ENCODE results near the gene GLB1L2.

Gene GLB1L2

GRCh38 chr11:134413043-134413825 is 81.4 kb downstream of the GLB1L2 start:
- Histone ChIP-seq H2AK5ac (ENCODE audit: low read length, severe bottlenecking) (no peak overlapping the region), H2BK5ac (ENCODE audit: low read depth, low read length, poor library complexity, severe bottlenecking) (no peak overlapping the region), H3K18ac (ENCODE audit: low read depth in 1 of 2, low read length in 2 of 2) (no peak overlapping the region), H3K4me1 (ENCODE audit: control insufficient read depth, insufficient read depth, low read depth, low read length) (peaks cover 12% of the 10 kb centered on the region), H3K9ac (ENCODE audit: low read length) (no peak overlapping the region), H3K79me1 (replicated peaks; ENCODE audit: low read length, poor library complexity, severe bottlenecking) (no peaks in the 10 kb centered on the region), H2BK120ac (ENCODE audit: low read depth, low read length) (no peak overlapping the region), H2AFZ (ENCODE audit: low read depth, low read length) (no peak overlapping the region), H3K27me3 (ENCODE audit: control insufficient read depth in 1 of 2, insufficient read depth in 1 of 2, low read length in 2 of 2) (peaks cover 55 to 72% of the 10 kb centered on the region in 2 experiments), H2BK12ac (ENCODE audit: low read length in 2 of 2) (no peak overlapping the region), H3K23ac (ENCODE audit: low read length in 2 of 2) (no peak overlapping the region), H4K91ac (ENCODE audit: low read length) (no peak overlapping the region), H2BK15ac (ENCODE audit: low read depth, poor library complexity, severe bottlenecking) (no peak overlapping the region), H3K4me3 (ENCODE audit: insufficient read depth in 1 of 2, low read depth in 1 of 2, low read length in 2 of 2) (no peak overlapping the region), H4K8ac (ENCODE audit: low read length) (no peak overlapping the region), H3K4ac (ENCODE audit: low read depth in 1 of 2, low read length in 2 of 2) (no peak overlapping the region), H3K27ac (ENCODE audit: low read length, poor library complexity, severe bottlenecking) (no peak overlapping the region), H3K4me2 (ENCODE audit: low read length, poor library complexity, severe bottlenecking) (no peak overlapping the region), H3K9me3 (ENCODE audit: control insufficient read depth, low read length) (no peaks in the 10 kb centered on the region), H3K14ac (ENCODE audit: low read length in 2 of 2) (no peak overlapping the region), H3K36me3 (ENCODE audit: control insufficient read depth in 1 of 2, insufficient read depth in 2 of 2, low read depth in 1 of 2, low read length in 2 of 2) (no peaks in the 10 kb centered on the region)
- 8% methylated on average over 21 of the region's 22 CpGs for WGBS
- DNase-seq, result no peak

GRCh38 chr11:134413826-134414731 is 82.3 kb downstream of the GLB1L2 start:
- H4K8ac ChIP-seq (ENCODE audit: low read length), result no peak overlapping the region
- H2AFZ ChIP-seq (ENCODE audit: low read depth, low read length), result no peak overlapping the region
- H3K79me1 ChIP-seq (replicated peaks; ENCODE audit: low read length, poor library complexity, severe bottlenecking), result no peaks in the 10 kb centered on the region
- H3K36me3 ChIP-seq (ENCODE audit: control insufficient read depth in 1 of 2, insufficient read depth in 2 of 2, low read depth in 1 of 2, low read length in 2 of 2), result no peaks in the 10 kb centered on the region
- DNase-seq, result no peak
- no peak overlapping the region for H3K14ac ChIP-seq (ENCODE audit: low read length in 2 of 2)
- no peak overlapping the region for H3K4ac ChIP-seq (ENCODE audit: low read depth in 1 of 2, low read length in 2 of 2)
- no peak overlapping the region for H2BK15ac ChIP-seq (ENCODE audit: low read depth, poor library complexity, severe bottlenecking)
- H3K27ac ChIP-seq (ENCODE audit: low read length, poor library complexity, severe bottlenecking), result no peak overlapping the region
- H3K23ac ChIP-seq (ENCODE audit: low read length in 2 of 2), result no peak overlapping the region
- WGBS, result 38% methylated on average over 17 of the region's 18 CpGs
- H3K9ac ChIP-seq (ENCODE audit: low read length), result no peak overlapping the region
- no peak overlapping the region for H2AK5ac ChIP-seq (ENCODE audit: low read length, severe bottlenecking)
- no peak overlapping the region for H3K18ac ChIP-seq (ENCODE audit: low read depth in 1 of 2, low read length in 2 of 2)
- no peak overlapping the region for H3K4me2 ChIP-seq (ENCODE audit: low read length, poor library complexity, severe bottlenecking)
- H3K4me3 ChIP-seq (ENCODE audit: insufficient read depth in 1 of 2, low read depth in 1 of 2, low read length in 2 of 2), result no peak overlapping the region
- no peak overlapping the region for H2BK12ac ChIP-seq (ENCODE audit: low read length in 2 of 2)
- no peak overlapping the region for H2BK120ac ChIP-seq (ENCODE audit: low read depth, low read length)
- no peak overlapping the region for H2BK5ac ChIP-seq (ENCODE audit: low read depth, low read length, poor library complexity, severe bottlenecking)
- H3K27me3 ChIP-seq (ENCODE audit: control insufficient read depth in 1 of 2, insufficient read depth in 1 of 2, low read length in 2 of 2), result peaks cover 54 to 68% of the 10 kb centered on the region in 2 experiments
- H3K9me3 ChIP-seq (ENCODE audit: control insufficient read depth, low read length), result no peaks in the 10 kb centered on the region
- no peak overlapping the region for H4K91ac ChIP-seq (ENCODE audit: low read length)
- peaks cover 12% of the 10 kb centered on the region for H3K4me1 ChIP-seq (ENCODE audit: control insufficient read depth, insufficient read depth, low read depth, low read length)

- H2BK5ac ChIP-seq (ENCODE audit: low read depth, low read length, poor library complexity, severe bottlenecking), result no peak overlapping the region
- H3K9ac ChIP-seq (ENCODE audit: low read length), result no peak overlapping the region
- H3K79me1 ChIP-seq (replicated peaks; ENCODE audit: low read length, poor library complexity, severe bottlenecking), result no peaks in the 10 kb centered on the region
- H3K4me1 ChIP-seq (ENCODE audit: control insufficient read depth, insufficient read depth, low read depth, low read length), result peaks cover 12% of the 10 kb centered on the region
- no peak overlapping the region for H3K4ac ChIP-seq (ENCODE audit: low read depth in 1 of 2, low read length in 2 of 2)
- WGBS, result 59% methylated on average over 15 of the region's 17 CpGs
- H3K27ac ChIP-seq (ENCODE audit: low read length, poor library complexity, severe bottlenecking), result no peak overlapping the region
- no peaks in the 10 kb centered on the region for H3K9me3 ChIP-seq (ENCODE audit: control insufficient read depth, low read length)
- H2BK12ac ChIP-seq (ENCODE audit: low read length in 2 of 2), result no peak overlapping the region
- H2AFZ ChIP-seq (ENCODE audit: low read depth, low read length), result no peak overlapping the region
- H4K91ac ChIP-seq (ENCODE audit: low read length), result no peak overlapping the region
- H2BK120ac ChIP-seq (ENCODE audit: low read depth, low read length), result no peak overlapping the region
- H3K14ac ChIP-seq (ENCODE audit: low read length in 2 of 2), result no peak overlapping the region
- no peak for DNase-seq
- no peaks in the 10 kb centered on the region for H3K36me3 ChIP-seq (ENCODE audit: control insufficient read depth in 1 of 2, insufficient read depth in 2 of 2, low read depth in 1 of 2, low read length in 2 of 2)
- peaks cover 44 to 58% of the 10 kb centered on the region in 2 experiments for H3K27me3 ChIP-seq (ENCODE audit: control insufficient read depth in 1 of 2, insufficient read depth in 1 of 2, low read length in 2 of 2)
- no peak overlapping the region for H4K8ac ChIP-seq (ENCODE audit: low read length)
- H2BK15ac ChIP-seq (ENCODE audit: low read depth, poor library complexity, severe bottlenecking), result no peak overlapping the region
- H3K23ac ChIP-seq (ENCODE audit: low read length in 2 of 2), result no peak overlapping the region
- no peak overlapping the region for H3K4me2 ChIP-seq (ENCODE audit: low read length, poor library complexity, severe bottlenecking)
- H3K4me3 ChIP-seq (ENCODE audit: insufficient read depth in 1 of 2, low read depth in 1 of 2, low read length in 2 of 2), result no peak overlapping the region
- no peak overlapping the region for H2AK5ac ChIP-seq (ENCODE audit: low read length, severe bottlenecking)
- H3K18ac ChIP-seq (ENCODE audit: low read depth in 1 of 2, low read length in 2 of 2), result no peak overlapping the region
Measured at GRCh38 chr11:134414766-134415765, 83.3 kb downstream of the GLB1L2 start.

Data from mesenchymal stem cell (in vitro differentiated cells and primary cell).